GM18511 (cell line): Measurements from ENCODE around the gene WSCD2.

Source experiments
- ATAC-seq: cut with Tn5 transposase; IDR thresholded peaks from one replicate; pipeline ENCODE4 v1.9.1; 2021; ENCODE audit warnings: mild to moderate bottlenecking, moderate library complexity; ENCODE audit not compliant: unreplicated experiment

The WSCD2 gene

DNA sequence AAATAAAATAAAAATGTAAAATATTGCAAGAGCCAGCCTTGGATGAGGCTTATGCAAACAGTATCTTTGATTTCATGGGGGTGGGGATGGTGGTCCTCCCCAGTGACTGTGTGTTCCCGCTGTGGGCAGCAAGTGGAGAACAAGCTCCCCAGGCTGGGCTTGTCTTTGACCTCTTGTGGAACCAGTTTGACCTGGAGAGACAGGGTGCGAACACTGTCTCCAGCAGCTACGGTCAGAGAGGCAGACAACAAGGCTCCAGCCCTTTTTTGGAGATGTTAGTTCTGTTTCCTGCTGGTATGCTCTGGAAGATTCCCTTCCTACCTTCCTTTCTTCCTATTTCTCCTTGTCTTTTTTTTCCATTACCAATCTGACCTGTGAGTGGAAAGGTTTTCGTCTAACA, 21.8 kb upstream of the WSCD2 start:
- ATAC-seq = no peak

DNA sequence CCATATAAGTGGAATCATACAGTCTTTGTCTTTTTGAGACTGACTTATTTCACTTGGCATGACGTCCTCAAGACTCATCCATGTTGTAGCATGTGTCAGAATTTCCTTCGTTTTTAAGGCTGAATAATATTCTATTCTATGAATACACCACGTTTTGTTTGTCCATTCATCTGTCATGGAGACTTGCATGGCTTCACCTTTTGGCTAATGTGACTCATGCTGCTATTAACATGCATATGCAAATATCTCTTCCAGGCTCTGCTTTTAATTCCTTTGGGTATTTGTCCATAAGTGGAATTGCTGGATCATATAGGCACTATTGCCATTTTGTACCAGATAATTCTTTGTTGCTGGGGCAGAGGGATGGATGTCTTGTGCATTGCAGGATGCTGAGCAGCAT, 19.6 kb upstream of the WSCD2 start:
- ATAC-seq = no peak

DNA sequence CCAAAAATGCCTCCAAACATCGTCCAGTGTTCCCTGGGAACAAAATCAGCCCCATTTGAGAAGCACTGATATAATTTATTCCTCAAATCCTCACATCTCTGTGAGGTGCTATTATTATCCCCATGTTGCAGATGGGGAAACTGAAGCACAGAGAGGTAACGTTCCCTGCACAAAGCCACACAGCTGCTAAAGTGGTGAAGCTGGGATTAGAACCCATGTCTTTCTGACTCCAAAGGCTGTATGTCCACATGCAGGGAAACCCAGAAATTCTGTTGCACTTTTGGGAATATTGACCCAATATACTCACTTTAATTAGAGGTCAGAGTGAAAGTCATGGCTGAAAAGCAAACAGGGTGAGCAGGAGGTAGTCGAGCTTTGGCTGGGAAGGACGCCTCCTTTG, 19.1 kb upstream of the WSCD2 start:
- no peak for ATAC-seq

DNA sequence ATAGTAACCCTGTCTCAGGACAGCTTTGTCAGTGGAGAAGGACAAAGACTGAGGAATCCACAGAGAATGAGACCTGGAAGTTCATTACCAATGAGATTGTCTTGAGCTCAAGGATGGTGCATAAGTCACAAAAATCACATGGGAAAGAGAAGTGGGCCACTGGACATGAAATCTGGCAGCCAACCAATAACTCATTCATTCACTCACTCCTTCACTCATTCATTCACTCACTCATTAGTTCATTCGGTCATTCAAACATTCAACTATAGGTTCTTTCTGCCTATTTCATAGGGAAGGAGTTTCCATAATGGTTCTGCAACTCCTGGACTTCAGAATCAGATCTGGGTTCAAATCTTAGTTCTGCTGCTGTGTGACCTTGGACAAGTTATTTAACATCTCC, 18.2 kb upstream of the WSCD2 start:
- ATAC-seq = no peak

DNA sequence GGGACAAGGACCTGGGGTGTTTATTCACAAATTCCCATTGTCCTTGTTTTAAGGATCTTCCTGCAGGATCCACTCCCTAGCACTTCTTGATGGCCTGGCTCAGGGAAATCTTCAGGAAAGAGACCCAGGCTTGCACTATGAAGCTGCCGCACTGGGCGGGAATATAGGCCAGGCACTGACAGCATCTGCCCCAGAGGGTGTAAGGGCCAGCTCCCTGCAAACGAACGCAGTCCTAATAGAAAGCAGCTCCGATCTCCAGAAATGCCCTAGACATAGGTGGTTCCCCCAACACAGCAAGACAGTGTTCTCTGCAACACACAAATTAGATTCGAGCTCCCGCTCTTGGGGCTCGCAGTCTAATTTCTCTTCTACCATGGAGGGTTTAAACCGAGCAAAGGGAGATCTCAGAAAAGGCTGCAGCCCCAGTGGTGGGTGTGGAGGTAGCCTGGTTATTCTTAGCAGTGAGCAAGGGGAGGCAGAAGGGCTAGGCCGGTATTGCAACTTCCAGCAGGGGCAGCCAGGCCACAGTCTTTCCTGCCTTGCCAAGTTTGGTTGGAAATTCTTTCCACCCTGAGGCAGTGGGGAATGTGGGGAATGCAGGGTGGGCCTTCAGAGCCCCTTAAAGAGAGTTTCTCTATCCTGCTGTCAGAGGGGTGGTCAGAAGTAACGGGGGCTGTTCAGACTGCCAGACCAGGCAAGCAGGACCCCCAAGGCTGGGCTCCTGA, 16.1 kb upstream of the WSCD2 start:
- no peak for ATAC-seq

DNA sequence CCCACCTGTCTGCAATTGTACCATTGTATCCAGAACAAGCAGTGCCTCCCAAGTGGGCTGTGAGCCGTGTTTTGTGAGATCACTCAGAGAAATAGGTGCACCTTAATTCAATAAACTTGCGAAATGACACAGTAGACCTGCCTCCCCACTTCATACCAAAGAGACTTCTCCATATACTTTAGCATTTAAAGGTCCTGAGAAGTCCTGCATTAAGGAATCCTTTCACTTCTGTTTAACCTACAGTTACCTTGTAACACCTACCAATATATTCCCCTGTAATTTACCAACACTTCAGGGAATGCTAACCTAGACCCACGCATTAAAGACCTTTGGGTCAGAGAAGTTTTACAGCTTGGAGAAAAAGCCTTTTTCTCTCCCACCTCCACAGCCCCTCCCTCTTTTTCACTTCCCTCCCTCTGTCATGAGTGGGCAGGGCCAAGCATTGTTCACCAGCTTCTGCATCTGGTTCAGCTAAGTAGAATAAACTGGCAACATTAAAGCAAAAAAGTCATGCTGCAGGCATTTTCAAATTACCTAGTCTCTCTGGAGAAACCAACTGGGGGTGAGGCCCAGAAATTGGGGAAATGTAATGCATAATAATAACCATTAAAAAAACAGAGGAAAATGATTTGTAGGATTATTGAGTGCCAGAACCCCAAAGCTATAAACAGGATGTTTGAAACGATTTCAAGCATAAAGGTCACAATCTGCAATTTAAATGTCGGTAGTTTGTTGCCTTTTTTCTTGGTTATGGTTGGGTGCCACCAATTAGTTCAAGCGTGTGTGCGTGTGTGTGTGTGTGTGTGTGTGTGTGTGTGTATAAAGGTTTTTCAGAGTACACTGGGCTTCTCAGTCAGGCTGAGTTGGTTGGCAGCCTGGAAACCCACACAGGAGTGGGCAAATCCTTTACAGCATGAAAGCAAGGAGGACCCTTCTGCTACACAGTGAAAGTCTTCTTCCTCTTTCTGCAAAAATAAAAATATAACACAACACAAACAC, 13.7 kb upstream of the WSCD2 start:
- no peak for ATAC-seq

DNA sequence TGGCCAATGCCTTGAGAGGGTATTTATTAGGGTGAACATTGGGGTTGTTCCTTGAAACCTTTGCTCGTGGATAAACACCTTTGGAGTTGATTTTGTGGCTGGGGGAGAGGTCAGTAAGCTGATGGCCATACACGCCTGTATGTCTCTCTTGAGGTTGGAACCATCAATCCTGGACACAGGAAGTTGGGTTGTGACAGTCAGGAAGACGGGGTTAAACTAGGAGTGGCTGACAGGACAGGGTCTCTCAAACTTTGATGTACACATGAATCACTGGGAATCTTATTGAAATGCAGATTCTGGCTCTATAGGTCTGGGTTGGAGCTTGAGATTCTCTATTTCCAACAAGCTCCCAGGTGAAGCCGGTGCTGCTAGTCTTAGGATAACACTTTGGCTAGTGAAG, 12.8 kb upstream of the WSCD2 start:
- no peak for ATAC-seq

DNA sequence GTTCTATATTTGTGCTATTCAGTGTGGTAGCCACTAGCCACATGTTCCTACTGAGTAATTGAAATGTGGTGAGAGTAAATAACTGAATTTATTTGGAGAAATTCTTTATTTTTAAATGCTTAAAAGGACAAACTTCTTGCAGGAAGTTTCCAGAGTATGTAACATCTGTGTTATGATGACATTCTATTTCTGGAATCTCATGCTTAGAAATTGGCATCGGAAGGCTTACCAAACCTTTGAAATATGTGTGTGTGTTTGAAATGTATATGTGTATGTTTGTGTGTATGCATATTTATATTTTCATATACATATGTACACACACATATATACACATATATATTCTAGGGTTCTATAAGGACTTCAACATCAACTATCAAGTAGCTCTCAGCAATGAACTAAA, 12.4 kb upstream of the WSCD2 start:
- ATAC-seq = no peak

DNA sequence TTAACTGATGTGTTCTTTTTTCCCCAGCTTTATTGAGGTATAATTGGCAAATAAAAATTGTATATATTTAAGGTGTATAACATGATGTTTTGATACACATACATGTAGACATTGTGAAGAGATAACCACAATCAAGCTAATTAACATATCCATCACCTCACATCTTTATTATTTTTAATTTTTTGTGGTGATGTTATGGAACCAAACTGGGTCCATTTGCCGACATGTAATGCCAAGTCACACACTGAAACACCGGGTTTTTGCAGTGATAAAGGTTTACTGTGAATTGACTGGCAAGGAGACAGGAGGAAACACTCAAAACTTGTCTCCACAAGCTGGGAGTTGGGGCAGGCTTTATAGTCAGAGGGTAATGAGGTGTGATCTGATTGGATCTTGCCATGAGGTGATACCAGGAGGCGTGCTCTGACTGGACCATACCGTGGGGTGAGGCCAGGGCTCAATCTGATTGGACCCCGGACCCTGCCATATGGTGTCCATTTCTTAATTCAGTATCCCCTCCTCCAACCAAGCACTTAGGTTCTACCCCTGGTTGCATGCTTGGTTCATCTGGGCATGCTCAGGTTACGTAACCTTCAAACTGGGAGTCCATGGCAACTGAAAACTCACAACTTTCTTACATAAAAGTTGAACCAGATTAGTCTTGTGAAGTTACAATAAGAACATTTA, 11.8 kb upstream of the WSCD2 start:
- ATAC-seq = no peak

DNA sequence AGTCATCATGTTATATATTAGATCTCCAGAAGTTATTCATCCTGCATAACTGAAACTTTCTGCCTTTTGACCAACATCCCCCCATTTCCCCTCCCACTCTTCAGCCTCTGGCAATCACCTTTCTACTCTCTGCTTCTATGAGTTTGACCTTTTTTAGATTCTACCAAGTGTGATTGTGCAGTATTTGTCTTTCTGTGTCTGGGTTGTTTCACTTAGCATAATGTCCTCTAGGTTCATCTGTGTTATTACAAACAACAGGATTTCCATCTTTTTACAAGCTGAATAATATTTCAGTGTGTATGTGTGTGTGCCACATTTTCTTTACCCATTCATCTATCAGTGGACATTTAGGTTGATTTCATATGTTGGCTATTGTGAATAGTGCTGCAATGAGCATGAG, 11.2 kb upstream of the WSCD2 start:
- ATAC-seq = no peak

DNA sequence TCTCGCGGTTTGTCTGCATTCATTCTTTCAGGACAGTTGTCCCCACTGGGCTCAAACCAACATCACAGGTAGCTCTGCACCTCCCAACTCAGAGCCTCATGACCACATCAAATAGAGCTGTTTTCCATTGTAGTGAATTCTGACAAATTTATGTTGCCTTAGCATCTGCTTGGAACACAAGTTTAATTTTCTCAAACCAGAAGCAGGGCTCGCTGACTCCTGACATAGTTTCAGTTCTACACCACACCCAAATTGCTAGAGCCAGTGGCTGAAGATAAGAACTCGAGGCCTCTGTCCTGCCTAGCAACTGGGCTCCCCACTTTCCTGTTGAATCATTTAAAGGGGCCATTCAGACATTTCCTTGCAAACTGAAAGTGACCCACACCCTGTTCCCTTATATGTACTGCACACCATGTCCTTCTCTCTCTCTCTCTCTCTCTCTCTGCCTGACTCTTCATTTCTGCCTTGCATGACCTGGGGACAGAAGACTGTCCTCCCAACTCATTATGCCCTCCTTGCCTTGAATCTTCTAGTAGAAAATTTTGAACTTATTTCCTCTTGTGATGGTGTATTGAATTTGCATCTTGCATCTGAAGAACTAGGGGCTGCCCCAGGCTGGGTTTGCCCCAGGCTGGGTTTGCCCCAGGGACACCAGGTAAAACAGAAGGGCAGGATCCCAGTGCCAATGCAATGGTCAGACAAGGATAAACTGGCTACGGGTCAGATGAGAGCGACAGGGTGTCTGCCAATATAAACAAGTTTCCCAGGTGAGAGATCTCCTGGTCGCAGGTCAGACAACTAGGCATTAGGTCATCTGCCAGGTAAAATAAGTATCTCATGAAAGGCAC, 9.7 kb upstream of the WSCD2 start:
- ATAC-seq = peak; percentile 52

DNA sequence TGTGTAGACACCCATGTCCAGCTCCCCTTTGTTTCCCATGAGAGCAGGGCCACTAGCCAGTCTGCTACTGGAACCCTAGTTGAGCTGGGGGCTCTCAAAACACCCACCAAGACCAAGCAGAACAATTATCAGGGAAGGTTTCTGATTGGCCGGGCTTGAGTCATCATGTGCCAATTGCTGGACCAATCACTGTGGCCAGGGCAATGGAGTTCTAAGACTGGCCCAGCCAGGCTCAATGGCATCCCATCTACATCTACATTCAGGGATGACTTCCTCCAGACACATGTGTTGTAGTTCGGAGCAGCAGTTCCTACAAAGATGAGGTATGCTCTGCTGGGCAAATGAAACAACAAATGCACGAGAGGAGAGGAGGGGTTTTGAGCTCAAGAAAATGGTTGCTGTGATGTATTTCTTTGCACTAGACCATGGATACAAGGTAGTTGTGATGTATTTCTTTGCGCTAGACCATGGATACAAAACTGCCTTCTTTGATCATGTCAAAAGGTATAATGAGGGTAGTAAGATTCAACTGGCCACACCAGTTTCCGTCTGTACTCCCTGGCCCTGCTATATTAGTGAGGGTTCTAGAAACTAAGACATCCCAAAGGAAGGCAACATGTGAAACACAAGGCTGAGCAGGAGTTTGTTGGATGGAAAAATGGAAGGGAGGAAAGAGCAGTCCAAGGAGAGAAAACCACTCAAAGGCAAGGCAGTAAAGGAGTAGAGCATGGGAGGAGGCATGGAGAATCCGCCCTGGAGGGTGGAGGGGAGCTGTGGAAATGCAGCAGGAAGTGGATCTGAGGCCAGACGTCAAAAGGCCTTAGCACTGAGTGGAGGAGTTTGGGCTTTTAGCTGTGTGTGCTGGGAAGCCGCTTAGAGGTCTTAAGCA, 8.9 kb upstream of the WSCD2 start:
- ATAC-seq = no peak

DNA sequence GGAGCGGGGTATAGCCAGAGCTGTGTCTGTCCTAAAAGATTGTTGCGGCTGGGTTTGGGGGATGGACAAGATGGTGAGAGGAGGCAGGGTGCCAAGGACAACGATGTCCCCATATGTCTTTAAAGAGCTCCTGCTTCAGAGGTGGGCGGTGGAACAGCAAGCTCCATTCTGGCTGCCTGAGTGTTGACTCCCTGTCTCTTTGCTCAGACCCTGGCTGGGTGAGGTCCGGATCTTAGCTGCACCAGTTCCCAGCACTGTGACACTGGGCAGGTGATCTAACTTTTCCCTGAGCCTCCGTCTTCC, 8.3 kb upstream of the WSCD2 start:
- ATAC-seq = no peak

DNA sequence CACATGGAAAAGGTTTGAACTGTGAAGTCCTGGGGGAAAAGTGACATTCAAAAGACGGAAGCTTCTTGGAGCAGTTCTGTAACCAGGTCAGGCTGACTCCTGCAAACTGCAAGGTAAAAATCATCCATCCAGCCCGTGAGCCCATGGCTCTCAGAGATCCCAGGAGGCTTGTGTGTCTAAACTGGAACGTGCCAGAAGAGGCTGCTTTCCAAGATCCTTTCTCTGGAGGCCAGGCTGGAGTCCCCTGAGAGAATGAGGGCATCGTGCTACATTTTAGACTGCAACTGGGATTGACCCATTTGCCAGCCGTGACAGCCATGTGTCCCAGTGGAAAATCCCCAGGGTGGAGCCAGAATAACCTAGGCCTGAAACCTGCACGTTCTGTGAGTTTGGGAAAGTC, 7.8 kb upstream of the WSCD2 start:
- ATAC-seq = no peak

DNA sequence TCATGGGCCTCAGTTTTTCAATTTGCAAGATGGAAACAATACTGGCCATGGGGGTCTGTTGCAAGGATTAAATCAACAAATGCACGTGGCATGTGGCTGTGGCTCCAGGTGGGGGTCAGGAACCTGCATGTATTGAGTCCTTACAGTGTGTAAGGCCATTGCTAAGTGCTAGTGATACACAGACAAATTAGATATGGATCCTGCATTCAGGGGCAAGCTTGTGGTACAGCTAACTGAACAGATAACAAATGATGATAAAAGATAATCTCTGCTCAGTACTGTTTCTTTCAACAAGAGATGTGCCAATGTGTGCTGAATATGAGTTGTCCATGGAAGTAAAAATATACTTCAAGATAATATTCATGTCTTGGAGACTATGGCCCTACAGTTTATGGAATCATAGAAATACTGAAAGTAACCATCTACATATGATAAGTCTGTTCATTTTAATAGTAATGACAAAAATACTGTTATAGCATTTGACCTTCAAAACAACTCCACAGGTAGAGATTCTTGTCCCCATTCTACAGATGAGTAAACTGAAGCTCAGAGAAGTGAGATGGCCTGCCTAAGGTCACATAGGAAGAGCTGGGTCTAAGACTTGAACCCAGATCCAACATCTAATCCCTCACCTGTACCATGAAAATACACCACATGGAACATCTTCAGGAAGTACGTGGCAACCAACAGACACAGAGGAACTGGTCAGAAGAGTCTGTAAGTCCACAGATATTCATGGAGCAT, 7.2 kb upstream of the WSCD2 start:
- no peak for ATAC-seq

DNA sequence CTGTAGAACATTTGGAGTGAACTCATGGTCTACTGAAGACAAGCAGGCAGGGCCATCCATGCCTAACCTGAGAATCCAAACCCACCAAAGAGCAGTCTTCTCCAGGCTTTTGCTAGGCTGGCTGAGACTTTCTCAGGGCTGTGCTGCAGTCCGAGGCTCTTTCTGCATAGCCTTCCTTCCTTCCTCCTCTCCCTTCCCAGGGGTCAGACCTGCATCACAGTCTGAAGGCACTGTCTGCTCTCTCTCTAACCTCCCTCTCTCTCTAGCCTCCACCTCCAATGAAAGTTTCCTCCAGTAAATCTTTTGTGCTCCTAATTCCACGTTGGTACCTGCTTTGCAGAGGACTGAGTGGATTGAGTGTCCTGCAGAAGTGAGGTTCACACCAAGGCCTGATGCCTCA, 6.4 kb upstream of the WSCD2 start:
- no peak for ATAC-seq

DNA sequence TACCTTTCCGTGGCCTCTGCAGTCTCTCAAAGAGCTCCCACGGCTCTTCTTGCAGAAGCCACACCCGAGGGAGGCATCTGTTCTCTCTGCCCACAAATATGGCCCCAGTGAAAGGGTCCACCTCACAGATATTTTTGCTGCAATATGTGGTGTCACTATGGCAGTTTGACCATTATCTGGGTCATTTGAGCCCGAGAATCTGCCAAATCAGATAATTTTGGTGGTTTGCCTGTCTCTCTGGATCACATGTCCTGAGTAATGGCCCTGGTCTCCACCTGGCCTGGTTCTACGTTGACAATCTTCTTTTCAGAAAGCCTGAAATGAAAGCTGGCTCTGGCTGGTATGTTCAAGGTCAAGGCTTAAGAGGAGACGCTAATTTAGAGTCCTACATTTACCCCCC, 5.7 kb upstream of the WSCD2 start:
- no peak for ATAC-seq

DNA sequence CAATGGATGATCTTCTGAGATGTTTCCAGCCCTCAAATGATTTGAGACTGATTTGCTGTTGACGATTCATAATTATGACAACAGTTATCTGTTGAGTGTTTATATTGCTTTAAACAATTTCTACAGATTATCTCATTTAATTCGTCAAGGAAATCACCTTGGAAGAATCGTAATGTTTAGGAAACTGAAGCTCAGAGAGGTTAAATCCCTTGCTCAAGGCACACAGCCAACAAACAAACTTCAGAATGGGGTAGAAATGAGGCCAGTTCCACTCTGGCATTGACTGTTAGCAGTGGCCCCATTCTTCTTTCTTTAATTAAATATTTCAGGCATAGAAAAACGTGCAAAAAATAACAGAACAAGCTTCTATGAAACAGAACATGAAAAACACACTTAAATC, 4.0 kb upstream of the WSCD2 start:
- ATAC-seq = no peak

DNA sequence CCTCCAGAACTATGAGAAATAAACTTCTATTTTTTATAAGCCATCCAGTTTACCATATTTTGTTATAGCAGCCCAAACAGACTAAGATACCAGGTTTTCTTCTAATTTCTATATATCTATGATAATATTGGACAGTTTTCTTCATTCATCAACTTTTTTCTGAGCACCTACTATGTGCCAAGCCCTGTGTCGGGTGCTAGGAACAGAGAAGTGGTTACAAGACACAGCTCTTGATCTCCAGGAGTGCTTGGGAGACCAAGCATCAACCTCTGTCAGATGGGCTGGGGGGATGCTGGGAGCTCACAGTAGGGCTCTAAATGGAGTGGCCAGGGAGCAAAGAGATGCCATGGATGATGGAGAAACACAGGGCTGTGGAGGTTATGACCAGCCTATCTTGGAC, 2.9 kb upstream of the WSCD2 start:
- no peak for ATAC-seq
